ENCODE measurements around the gene SPATA33. TPM values are rescaled to one million over a fixed set of nuclear protein-coding genes. Genes with fewer than 3 reads are reported as not detected.
A peak's percentile ranks its signal among the peaks of the same experiment; 100 is the strongest.

The SPATA33 gene
- total RNA-seq, 4 donors from 2014 or later, result 1.7 to 5.3 (median 3.2) TPM

DNA sequence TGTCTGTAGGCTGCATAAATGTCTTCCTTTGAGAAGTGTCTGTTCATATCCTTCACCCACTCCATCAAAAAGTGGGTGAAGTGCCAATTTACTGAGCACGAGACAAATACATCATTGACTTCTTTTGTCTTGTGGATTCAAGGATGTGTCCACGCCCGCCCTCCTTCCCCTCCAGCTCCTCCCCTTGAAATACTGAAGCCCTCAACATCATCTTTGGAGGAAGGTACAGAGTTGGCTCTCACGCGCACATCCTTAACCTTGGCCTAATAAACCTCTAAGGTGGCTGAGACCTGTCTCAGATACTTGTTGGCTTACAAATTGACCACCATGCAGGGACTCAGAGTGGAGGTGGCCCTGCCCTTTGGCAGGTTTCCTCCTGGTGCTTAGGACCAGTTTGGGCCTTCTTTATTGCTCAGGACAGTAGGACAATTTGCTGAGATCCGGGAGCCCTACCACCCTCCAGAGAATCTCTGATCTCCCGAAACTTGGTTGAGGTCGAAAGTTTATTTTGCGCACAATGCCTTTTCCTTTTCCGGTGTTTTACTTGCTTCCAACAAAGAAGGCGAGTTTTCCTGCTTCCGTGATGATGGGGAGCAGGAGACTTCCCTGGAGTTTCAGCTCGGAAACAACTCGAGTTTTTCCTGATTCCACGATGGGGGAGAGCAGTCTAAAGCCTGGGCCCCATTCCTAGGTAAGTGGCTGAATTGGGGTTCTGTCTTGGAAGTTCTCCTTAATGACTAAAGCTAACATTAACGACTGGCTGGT lies 14.7 kb downstream of the SPATA33 start:
- H3K4me1 ChIP-seq, result no peaks in the 10 kb centered on the region
- no peaks in the 10 kb centered on the region for H3K36me3 ChIP-seq
- no peak overlapping the region for H3K4me3 ChIP-seq
- H3K27ac ChIP-seq, result no peak overlapping the region
- H3K9me3 ChIP-seq, result no peaks in the 10 kb centered on the region
- no peak for ATAC-seq
- no peak for TF ChIP-seq EP300 (IDR thresholded peaks at IDR 0.05)
- no peak for TF ChIP-seq POLR2A (IDR thresholded peaks at IDR 0.05)
- TF ChIP-seq, protein P1, sequence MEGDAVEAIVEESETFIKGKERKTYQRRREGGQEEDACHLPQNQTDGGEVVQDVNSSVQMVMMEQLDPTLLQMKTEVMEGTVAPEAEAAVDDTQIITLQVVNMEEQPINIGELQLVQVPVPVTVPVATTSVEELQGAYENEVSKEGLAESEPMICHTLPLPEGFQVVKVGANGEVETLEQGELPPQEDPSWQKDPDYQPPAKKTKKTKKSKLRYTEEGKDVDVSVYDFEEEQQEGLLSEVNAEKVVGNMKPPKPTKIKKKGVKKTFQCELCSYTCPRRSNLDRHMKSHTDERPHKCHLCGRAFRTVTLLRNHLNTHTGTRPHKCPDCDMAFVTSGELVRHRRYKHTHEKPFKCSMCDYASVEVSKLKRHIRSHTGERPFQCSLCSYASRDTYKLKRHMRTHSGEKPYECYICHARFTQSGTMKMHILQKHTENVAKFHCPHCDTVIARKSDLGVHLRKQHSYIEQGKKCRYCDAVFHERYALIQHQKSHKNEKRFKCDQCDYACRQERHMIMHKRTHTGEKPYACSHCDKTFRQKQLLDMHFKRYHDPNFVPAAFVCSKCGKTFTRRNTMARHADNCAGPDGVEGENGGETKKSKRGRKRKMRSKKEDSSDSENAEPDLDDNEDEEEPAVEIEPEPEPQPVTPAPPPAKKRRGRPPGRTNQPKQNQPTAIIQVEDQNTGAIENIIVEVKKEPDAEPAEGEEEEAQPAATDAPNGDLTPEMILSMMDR (IDR thresholded peaks at IDR 0.05), result no peak
- no peak for TF ChIP-seq POLR2AphosphoS5 (IDR thresholded peaks at IDR 0.05)
- no peaks in the 10 kb centered on the region for H3K27me3 ChIP-seq
- 64 to 80% methylated on average over 2 to 14 of the region's 16 CpGs for WGBS, 2 donors (ENCODE audit: low coverage in 1 of 2)

DNA sequence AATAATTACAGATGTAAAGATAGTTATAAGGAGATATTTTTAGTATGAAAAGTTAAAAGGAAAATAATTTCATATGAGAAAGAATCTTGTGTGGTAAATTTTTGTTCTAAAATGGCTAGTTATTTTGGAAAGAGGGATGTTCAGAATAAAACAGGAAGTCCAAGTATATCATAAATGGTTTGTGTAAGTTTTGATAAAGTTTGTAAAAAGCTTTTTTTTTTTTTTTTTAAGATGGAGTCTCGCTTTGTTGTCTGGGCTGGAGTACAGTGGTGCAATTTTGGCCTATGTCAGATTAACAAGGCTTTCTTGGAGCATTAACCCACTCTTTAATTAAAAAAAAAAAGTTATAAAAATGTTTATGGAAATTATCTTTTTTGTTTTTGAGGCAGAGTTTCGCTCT lies 20.6 kb downstream of the SPATA33 start:
- Histone ChIP-seq H3K36me3 (no peaks in the 10 kb centered on the region), H3K27ac (no peak overlapping the region), H3K4me1 (no peaks in the 10 kb centered on the region), H3K27me3 (no peaks in the 10 kb centered on the region), H3K4me3 (no peak overlapping the region), H3K9me3 (no peaks in the 10 kb centered on the region)
- WGBS, 2 donors (ENCODE audit: low coverage in 1 of 2), result 93 to 94% methylated on average over 2 of the region's 2 CpGs
- ATAC-seq, result no peak
- TF ChIP-seq, protein P1 (IDR thresholded peaks at IDR 0.05), result no peak
- no peak for TF ChIP-seq POLR2A (IDR thresholded peaks at IDR 0.05)
- TF ChIP-seq EP300 (IDR thresholded peaks at IDR 0.05), result no peak

DNA sequence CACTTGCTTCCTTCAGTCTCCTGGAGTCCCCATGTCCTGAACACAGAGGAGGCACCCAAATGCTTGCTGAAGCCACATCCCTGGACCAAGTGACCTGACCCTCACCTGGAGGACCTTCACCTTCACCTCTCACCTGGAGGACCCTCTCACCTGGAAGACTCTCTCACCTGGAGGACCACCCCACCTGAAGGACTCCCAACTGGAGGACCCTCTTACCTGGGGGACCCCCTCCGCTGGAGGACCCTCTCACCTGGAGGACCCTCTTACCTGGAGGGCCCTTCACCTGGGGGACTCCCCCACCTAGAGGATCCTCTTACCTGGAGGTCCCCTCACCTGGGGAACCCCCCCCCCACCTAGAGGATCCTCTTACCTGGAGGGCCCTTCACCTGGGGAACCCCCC lies 28.3 kb downstream of the SPATA33 start:
- peaks cover 3 to 23% (median 8%) of the 10 kb centered on the region in 3 donors for H3K4me1 ChIP-seq
- WGBS, 2 donors (ENCODE audit: low coverage in 1 of 2), result no CpG with 5 or more reads among the region's 1 CpG
- H3K27ac ChIP-seq, result no peak overlapping the region
- H3K9me3 ChIP-seq, result no peaks in the 10 kb centered on the region
- no peak for TF ChIP-seq EP300 (IDR thresholded peaks at IDR 0.05)
- TF ChIP-seq POLR2AphosphoS5 (IDR thresholded peaks at IDR 0.05), result no peak
- TF ChIP-seq POLR2A (IDR thresholded peaks at IDR 0.05), result no peak
- TF ChIP-seq, protein P1 (IDR thresholded peaks at IDR 0.05), result no peak
- no peaks in the 10 kb centered on the region for H3K27me3 ChIP-seq
- peak overlapping the region in 1 of 2 donors; percentile 90 for H3K4me3 ChIP-seq
- ATAC-seq, result no peak
- H3K36me3 ChIP-seq, result peaks cover 0 to 9% of the 10 kb centered on the region in 2 donors

DNA sequence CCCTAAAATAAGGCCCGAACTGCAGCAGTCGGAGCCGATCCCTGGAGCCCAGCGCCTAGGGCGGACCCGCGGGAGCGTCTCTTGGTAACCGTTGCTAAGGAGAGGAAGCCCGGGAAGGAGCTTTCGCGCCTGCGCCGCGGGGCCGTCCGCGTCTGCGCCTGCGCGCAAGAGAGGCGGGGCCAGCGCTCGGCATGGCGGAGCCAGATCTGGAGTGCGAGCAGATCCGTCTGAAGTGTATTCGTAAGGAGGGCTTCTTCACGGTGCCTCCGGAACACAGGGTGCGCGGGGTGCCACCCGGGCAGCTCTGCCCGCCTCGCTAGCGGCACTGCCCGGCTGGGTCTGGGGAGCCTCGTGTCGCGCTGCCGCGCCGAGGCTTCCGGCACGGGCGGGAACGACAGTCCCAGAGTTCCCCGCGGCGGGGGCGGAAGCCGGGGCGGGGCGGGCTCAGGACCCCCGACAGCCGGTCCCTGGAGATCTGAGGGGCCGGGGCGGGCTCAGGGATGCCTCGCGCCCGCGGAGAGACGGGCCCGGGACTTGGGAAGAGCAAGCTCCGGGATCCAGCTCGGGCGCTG lies 29.0 kb downstream of the SPATA33 start, which contains the start of gene CDK10:
Gene CDK10 (plus strand): TSS at position 170 of the 572 bp plus-strand sequence. CDS start 22 bp downstream, at position 192.
- peak; percentile 96 for ATAC-seq
- peak within 1 kb of the TSS; percentile 69 to 90 for H3K4me3 ChIP-seq
- peaks cover 3 to 23% (median 8%) of the 10 kb centered on the region in 3 donors for H3K4me1 ChIP-seq
- WGBS, 2 donors (ENCODE audit: low coverage in 1 of 2), result no CpG with 5 or more reads among the region's 67 CpGs
- TF ChIP-seq EP300 (IDR thresholded peaks at IDR 0.05) (no peak), POLR2AphosphoS5 (IDR thresholded peaks at IDR 0.05) (peak; percentile 75), POLR2A (IDR thresholded peaks at IDR 0.05) (peak; percentile 63 to 71)
- TF ChIP-seq, protein P1 (IDR thresholded peaks at IDR 0.05), result peak in 1 of 4 experiments; percentile 7
- no peaks in the 10 kb centered on the region for H3K9me3 ChIP-seq
- no peaks in the 10 kb centered on the region for H3K27me3 ChIP-seq
- peak within 1 kb of the TSS; percentile 19 to 92 (median 91) for H3K27ac ChIP-seq
- H3K36me3 ChIP-seq, result peaks cover 0 to 16% of the 10 kb centered on the region in 2 donors

Measured in gastroesophageal sphincter (tissue), 4 donors.